D721Med (cell line): ENCODE data around the gene ANXA8.
"Not testable (repeated sequence)": the region's sequence is repeated elsewhere in the genome, so short reads cannot be mapped to it uniquely, and the experiment has no call there.

Experiments
- DNase-seq: peaks from one replicate; pipeline ENCODE4 v3.0.0; 2011; ENCODE audit warnings: low spot score; ENCODE audit not compliant: insufficient read length
- FAIRE-seq: peaks from 2 replicates; lab custom pipeline; 2011; peaks lifted over from hg19 to GRCh38; lab: Jason Lieb, UNC
- TF ChIP-seq, protein P1 (sequence below): IDR thresholded peaks from 2 replicates; pipeline ENCODE4 v1.5.1; 2012; ENCODE audit warnings: mild to moderate bottlenecking, control low read depth; ENCODE audit not compliant: insufficient read depth; ENCODE audit errors: missing control alignments

ANXA8 gene

GRCh38 chr10:47456794-47457527, 27.0 kb downstream of the ANXA8 start:
- DNase-seq (no peak), FAIRE-seq (no peak)
- TF ChIP-seq, protein P1, sequence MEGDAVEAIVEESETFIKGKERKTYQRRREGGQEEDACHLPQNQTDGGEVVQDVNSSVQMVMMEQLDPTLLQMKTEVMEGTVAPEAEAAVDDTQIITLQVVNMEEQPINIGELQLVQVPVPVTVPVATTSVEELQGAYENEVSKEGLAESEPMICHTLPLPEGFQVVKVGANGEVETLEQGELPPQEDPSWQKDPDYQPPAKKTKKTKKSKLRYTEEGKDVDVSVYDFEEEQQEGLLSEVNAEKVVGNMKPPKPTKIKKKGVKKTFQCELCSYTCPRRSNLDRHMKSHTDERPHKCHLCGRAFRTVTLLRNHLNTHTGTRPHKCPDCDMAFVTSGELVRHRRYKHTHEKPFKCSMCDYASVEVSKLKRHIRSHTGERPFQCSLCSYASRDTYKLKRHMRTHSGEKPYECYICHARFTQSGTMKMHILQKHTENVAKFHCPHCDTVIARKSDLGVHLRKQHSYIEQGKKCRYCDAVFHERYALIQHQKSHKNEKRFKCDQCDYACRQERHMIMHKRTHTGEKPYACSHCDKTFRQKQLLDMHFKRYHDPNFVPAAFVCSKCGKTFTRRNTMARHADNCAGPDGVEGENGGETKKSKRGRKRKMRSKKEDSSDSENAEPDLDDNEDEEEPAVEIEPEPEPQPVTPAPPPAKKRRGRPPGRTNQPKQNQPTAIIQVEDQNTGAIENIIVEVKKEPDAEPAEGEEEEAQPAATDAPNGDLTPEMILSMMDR = no peak

DNA sequence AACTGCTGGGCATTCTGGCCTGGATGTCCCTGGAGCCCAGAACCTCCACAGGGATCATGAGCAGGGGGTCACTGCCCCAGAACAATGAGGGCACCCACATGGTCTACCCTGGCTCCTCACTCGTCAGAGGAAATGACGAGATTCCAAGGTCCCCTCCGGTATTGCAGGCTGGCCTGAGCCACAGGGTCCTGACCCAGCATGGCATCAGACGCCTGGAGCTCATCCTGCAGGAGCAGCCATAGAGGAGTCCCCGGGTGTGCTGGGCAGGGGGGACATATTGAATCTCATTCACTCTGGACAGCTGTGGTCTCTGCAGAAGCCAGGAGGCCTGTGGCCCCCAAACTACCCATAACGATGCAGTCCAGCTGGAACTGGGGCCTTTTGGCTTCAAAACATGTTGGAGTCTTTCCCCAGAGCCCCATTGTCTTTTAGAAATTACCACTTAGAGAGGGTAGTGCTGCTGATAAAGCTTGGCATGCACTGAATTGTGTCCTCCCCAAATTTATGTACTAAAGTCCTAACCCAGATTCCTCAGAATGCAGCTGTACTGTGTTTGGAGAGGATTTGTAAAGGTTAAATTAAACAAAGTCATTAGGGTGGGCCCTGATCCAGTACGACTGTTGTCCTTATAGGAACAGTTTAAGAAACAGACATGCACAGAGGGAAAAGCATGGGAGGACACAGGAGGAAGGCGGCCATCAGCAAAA, 27.7 kb downstream of the ANXA8 start:
- DNase-seq (no peak), FAIRE-seq (no peak)
- TF ChIP-seq, protein P1 = no peak

- not testable (repeated sequence) for DNase-seq, FAIRE-seq
Measured at GRCh38 chr10:47455350-47456078, 28.4 kb downstream of the ANXA8 start.

DNA sequence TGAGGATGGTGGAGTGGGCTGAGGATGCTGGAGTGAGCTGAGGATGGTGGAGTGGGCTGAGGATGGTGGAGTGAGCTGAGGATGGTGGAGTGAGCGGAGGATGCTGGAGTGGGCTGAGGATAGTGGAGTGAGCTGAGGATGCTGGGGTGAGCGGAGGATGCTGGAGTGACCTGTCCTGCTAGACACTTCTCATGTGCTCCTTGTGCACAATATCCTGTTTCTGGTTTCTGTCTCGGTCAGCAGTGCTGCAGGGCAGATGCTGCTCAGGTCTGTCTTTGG, 29.2 kb downstream of the ANXA8 start:
- no peak for DNase-seq
- TF ChIP-seq, protein P1 = no peak
- no peak for FAIRE-seq

- TF ChIP-seq, protein P1 = no peak
- DNase-seq (no peak), FAIRE-seq (no peak)
Measured at GRCh38 chr10:47454008-47454779, 29.7 kb downstream of the ANXA8 start.

DNA sequence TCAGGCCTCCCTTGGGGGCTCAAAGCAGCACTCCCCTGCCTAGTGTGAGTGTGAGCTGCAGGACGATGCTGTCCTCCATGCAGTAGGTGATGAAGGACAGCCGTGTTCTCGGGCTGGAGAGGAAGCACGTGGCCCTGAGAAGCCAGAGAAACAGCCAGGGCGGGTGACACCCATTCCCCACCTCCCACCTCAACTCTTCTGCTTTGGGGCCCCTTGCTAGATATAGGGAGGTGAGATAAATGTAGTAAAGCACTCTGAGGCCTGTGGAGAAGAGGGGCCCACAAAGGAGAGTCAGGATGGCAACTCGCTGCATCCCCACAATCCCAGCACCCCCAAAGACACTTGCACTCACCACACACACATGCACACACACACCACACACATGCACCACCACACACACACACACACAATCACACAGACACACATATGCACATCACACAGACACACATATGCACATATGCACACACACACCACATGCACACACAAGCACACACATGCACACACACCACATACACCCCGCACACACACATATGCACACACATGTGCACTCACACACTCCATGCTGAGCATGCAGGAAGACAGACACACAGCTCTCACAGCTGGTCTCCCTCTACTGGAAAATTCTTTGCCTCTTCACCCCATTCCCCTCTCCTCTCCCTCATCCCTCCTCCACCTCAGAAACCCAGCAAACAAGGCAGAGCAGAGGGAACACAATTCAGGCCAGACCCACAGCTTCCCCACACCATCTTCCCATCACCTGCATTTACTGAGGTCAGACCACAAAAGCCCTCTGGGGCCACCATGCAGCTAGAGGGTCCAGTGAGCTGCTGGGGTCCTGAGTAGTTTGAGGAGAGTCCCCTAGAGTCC, 30.5 kb downstream of the ANXA8 start:
- TF ChIP-seq, protein P1 = no peak
- FAIRE-seq (no peak), DNase-seq (no peak)
